NCI-H460 (cell line): ENCODE measurements around the gene APBA2. TPM values are rescaled to one million over a fixed set of nuclear protein-coding genes. Genes with fewer than 3 reads are reported as not detected.

Experiments used
- DNase-seq: peaks from one replicate; pipeline ENCODE4 v3.0.0-alpha.2; 2016; ENCODE audit warnings: low read depth; ENCODE audit errors: extremely low read depth
- total RNA-seq: library from RNA; depleted of rRNA; stranded (reverse); fragments of >200 nt; shearing (Covaris generic); gene quantifications from 2 replicates; pipeline ENCODE4 v1.2.3, GENCODE V29; 2014

Gene APBA2
- total RNA-seq, 1 experiment from 2014 or later, result 20.5 TPM

DNA sequence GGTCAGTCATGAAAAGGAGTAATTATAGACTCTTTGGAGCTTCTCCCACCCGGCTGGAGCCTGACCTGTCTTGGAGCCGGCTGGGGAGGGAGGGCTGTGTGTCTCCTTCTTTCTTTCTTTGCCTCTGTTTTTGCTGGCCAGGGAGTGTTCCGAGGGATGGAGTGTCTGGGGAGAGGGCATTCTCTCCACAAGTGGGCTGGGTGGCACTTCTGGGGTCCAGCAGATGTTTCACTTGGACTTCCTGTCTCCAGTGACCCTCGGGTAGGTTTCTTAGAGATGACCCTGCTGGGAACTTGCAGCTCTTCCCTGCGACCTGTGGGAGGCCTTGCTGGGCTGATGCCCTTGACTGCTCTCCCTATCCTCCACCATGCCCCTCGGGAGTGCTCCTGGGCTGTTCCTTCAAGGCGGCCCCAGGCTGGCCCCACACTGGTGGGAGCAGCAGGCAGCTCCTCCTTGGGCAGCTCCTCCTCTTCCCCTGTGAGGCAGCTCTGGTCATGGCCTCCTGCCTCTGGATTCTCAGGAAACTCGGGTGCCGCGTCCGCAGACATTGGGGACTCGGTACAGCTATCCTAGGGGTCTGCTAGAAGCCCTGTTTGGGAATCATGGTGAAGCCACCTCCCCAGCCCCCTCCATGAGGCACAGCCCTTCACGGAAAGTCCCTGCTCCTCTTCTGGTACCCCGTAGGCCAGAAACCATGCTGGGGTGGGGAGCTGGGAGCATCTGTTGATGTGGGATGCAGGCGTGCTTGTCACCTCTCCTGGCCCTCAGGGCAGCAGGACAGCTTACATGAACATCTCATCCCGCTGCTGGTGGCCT, 44.9 kb downstream of the APBA2 start:
- no peak for DNase-seq

DNA sequence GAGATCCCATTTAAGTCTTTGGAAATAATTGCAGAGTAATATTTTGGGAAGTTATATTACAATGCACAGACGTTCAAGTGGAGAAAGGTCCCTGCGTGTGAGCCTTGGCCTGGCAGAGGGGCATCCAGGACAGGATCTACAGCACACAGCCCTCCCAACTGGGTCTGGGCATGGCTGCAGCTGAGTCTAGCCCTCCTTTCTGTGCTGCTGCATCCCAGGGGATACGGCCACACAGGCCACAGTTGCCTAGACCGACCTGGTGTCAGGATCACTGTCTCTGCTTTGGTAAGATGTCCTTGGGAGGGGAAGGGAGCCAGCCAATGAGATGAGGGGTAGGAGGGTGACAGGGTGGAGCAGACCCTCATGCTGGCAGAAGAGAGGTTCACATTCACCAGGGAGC, 46.1 kb downstream of the APBA2 start:
- DNase-seq, result no peak

DNA sequence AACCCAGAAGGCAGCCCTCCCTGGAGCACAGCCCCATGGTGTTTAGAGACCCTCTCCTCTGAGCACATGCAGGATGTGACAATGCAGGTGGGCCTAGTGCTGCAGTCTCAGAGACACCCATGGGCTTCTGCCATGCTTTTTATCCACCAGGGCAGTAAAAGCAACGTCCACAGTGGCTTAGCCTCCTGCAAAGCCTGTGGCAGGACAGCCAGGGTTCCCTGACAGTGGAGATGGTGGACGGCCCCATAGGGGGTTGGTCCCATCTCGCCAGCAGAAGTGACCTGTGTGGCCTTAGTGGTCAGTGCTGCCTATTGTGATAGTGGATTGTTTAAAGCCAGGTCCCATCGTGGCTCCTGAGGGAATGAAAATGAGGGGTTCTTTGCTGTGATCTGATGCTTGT, 46.6 kb downstream of the APBA2 start:
- no peak for DNase-seq

DNA sequence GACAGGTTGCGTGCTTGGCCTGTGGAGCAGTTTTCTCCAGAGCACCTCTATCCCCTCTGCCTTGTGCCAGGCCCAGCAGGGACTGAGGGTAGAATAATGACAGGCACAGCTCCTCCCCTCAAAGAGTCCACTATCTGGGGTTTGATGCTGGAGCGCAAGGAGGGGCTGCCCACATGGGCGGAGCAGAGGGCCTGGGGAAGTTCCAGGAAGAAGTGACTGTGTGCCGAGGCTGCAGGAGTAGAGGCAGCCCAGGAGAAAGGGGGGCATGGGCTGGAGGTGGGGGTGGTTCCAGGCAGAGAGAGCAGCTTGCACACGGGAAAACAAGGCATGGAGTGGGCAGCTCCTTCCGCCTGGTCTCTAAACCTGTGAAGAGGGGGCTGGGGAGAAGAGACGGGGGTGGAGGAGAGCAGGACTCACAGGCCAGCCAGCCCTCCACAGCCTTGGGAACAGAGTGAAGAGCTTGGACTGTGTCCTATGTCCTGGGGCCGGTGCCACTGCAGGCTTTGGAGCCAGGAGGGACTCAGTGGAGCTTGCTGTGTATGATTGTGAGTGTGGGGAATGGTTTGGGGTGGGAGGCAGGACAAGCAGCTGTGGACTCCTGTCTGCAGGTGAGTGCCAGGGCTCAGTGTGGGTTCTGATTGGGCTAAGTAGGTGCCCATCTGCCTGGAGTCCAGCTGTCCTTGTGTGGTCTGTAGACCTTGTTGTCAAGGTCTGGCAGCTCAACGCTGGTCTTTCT, 48.1 kb downstream of the APBA2 start:
- no peak for DNase-seq

DNA sequence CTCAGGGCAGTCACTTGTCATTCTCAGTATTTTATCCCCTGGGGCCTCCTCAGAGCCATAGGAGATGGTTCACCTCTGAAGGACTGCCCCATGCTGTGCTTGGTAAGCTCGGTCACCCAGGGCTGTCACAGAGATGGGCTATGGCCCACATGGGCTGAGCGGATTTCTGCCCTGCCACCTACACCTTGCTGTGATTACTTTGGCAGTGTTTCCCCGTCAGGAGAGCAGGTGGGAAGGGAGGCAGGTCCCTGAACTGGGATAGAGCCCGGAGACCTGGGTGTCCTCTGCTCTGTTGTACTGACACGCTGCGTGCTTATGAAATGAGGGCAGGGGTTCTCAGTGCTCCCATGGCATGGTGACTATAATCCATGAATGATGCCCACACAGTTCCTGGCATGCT, 48.9 kb downstream of the APBA2 start:
- no peak for DNase-seq

DNA sequence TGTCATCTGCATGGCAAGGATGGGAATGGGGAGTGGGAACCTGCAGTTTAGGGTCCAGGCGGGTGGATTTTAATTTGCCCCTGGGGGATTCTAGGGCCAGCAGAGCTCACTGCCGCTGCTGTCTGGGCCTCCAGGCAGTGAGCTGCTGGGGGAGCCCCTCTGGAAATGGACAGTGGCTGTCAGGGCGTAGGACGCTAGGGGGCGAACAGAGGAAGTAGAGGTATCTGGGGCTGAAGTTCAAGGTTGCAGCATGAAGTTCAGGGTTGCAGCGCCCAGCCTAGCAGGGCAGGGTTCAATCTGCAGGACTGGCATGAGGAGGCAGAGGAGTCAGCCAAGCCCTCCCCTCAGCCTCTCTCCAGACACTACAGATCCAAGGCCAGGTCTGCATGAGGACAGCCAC, 49.5 kb downstream of the APBA2 start:
- DNase-seq, result no peak

DNA sequence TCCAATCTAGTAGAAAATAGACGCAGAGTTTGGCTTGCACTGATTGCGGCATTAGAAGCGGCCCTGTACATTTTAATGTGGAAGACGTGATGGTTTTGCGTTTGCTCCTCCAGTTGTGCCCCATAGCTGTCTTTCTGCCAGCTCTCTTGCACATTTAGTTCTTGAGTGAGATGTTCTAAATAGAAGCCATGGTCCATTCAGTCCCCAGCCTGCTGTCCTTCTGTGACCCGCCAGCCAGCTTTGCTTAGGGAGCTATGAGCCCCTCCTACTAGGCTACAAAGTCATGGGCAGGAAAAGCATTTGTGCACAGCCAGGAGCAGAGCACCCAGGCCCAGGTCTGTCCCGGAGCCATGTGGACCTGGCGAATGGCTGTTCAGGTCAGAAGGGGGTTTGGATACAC, 50.3 kb downstream of the APBA2 start:
- DNase-seq, result no peak

DNA sequence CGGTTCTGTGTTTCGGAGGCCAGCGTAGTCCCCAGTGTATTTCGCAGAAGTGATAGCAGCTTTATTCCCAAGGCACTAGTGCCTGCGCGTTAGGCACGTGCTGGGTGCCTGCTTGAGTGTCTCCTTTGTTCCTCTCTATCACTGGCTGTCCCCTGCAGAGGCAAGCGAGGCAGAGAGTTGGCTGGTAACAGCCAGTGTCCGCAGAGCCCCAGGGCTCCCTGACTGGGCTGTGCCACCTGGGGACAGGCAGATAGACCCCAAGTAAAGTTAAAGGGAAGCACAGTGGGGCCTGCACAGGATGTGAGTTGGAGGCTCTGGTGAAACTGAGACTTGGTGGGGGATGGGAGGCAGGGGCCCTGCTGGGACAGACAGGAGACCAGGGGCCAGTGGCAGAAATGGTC, 50.7 kb downstream of the APBA2 start:
- no peak for DNase-seq

DNA sequence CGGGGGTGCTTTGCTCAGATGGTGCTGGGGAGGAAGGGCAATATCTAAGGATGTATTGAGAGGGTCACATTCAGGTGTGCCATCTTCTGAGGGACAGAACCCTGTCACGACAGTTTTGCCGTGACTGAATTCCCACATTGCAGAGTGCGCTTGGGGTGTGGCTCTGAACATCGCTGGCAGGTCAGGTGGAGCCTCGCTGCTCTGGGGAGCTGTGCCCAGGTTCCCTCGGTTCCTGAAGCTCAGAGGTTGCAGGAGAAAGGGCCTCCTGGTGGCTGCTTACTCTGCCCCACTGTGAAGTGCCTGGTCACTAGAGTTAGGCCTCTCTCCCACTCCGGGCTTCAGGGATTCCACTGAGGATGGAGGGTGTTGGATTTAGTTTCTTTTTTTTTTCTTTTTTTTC, 51.5 kb downstream of the APBA2 start:
- DNase-seq, result no peak

DNA sequence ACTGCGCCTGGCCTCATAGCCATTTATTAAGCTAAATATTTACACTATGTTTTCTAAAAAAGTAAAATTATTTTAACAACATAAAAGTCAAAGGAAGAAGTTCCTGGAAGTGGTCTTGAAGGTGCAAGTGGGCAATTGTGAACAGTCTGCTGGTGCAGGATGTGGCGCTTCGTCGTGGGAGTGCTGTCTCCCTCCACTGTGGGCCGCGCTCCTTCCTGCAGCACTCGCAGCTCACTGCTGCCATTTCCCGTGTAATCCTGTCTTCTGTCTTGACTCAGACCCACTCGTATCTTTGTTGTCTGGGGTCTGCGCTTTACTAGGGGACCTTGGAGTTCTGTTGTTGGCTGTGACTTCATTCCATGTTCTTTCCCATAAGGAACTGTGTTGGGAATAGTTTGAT, 56.3 kb downstream of the APBA2 start:
- DNase-seq, result no peak

DNA sequence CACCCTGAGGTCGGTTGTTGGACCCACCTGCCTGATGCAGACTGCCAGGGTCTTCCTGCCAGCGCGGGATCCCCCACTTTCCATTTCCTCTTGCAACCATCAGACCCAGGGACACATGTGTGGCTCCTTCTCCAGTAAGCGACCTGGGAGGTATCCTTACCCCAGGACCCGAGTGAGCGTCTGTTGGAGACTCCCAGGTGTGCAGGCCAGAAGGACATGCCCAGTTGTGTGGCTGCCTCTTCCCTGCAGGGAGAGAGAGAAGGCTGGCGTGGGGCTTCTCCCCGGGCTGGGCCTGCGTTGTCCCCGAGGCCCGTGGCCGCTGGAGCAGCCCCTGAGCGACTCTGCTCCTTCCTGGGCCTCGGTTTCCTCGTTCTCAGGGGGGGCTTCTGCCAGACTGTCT, 56.8 kb downstream of the APBA2 start:
- DNase-seq, result no peak

DNA sequence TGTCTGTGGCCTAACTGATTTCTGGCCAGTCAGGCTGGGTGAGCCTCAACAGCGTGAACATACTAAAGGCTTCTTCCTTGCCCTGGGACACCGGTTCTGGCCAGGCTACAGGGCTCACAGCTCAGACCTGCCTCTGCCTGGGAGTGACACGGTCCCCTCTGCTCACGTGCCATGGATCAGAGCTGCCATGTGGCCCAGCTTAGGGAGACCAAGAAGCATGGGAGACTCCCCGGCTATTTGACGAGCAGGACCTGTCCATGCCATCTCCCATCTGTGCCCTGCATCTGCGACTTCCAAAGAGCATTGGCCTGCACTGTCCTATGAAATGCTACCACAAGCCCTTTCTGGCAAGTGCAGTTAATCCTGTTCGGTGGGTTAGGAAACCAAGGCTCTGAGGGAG, 57.4 kb downstream of the APBA2 start:
- DNase-seq, result no peak

DNA sequence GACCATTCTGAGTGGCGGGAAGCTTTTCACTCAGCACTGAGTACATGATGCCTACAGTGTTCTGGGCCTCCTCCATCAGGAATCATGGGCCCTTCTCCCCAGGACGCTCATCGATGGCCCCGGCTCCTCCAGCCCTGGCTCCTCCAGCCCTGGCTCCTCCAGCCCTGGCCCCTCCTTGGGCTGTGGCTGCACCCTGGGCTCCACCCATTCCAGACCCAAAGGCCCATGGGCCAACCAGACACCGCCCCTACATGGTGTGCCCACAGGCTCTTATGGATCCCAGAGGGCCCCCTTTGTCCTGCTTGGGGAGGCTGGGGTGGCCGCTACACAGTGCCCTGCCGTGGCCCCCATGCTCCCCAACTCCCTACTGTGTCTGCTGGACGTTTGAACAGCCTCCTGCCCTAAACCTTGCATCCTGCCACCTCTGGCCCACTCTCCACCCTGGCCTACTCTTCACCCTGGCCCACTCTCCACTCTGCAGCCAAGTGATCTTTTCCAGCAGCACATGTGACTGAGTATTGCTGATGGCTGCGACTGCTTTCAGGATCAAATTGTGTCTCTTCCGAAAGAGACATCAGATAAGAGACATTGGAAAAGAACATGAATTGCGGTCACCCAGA, 57.9 kb downstream of the APBA2 start:
- no peak for DNase-seq

DNA sequence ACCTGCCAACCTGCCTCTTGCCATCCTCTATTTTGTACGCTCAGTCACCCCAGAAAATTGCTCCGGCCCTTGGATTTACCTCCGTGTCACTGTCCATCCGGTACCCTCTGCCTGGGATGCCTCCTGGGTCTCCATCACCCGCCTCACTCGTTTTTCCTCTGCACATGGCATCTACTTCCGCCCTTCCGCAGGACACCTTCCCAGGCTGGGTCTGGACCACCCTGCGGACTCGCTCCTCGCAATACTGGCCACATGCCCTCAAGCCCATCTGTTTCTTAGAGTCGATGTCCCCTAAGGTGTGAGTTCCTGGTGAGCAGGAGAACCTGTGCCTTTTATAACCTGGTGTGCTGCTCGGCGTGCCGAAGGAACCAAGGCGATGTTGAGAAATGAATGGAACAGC, 58.5 kb downstream of the APBA2 start:
- DNase-seq, result no peak

DNA sequence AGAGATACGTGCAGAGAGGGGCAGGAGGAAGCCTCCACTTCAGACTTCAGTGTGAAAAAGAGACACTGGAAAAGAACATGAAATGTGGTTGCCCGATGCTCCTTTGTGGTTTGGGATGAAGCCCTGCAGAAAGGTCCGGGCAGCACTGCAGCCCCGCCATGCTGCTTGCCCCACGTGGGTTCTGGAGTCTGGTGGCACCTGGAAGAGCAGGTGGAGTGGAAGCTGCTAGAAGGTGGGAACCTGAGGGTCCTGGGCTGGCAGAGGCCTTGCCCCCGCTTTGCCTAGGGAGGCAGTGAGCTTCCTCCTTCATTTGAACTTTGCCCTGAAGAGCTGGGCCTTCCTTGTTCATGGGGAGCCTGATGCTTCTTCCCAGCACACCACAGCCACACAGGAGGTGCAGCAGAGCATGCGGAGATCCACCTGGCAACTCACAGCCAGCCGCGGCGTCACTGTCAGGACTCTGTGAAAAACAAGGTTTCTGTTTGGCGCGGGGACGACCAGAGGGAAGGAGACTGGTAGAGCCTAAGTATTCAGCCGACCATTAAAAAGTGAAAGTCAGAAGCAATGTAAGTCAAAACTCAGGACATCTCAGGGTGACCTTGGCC, 59.0 kb downstream of the APBA2 start:
- DNase-seq, result no peak

DNA sequence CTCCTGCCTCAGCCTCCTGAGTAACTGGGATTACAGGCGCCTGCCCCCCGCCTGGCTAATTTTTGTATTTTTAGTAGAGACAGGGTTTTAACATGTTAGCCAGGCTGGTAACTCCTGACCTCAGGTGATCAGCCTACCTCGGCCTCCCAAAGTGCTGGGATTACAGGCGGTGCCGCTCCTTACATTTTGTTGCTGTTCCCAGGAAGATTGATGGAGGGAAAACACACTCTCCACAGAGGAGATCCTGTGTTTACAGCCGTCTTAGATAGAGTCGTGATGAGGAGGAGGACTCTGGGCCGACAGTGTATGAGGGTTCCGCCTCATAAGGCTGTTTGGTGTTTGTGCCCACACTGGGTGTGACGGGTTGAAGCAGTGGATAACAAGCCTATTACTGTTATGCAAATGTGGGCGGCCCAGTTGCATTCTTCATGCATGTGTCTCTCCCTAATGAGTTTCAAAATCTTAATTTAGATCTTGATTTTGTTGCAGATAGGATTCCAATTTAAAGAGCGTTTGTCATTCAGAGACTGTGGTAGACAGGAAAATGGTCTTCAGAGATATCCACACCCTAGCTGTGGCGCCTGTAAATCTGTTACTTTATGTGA, 60.0 kb downstream of the APBA2 start:
- no peak for DNase-seq

DNA sequence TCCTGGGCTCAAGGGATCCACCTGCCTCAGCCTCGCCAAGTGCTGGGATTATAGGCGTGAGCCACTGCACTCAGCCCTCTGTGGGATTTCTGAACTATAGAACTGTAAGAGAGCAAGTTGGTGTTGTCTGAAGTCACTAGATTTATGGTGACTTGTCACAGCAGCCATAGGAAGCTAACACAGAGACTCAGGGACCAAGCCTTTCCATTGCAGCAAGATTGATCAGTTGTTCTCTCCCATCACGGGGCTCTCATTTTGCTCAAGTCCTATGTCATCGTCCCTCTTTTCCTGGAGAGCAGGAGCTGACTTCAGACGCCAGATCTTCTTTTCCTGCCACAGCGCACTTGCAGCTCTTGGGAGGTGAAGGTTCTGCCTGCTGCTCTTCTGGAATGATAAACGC, 61.0 kb downstream of the APBA2 start:
- DNase-seq, result no peak

DNA sequence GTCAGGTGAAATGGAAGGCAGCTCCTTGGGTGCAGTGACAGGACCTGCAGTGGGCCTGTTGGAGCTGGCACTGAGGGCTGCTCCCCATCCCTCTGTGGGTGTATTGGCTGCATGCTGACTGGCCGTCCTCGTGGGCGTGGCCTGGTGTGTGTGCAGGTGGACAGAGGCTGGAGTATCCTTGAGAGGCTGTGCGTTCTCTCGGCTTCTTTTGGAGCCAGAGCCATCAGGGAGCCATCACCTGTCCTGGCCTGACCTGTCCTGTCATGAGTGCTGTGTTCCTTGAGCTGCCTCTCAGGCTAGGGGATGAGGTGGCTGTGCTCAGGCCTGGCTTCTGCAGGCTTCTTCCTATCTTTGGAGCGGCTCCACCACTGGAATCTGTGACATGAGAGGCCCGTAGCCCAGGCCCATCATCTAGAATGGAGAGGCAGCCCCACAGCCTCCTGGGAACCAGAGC, 61.5 kb downstream of the APBA2 start:
- no peak for DNase-seq

DNA sequence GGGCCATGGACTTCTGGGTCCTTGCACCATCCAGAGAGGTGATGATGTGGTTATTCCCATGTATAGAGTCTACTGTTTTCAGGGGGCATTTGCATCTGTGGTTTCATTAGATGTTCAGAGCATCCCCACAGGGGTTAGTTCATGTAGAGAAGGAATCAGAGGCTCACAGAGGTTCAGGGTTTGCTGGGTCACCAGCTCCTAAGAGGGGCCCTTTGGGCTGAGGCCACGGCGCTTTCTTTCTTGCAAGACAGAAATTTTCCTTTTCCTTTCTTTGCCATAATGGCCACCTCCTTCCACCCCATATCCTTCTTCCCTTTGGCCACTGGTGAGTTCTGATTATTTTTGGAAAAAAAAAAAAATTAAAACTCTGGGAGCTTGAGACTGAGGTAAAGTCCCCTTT, 62.3 kb downstream of the APBA2 start:
- no peak for DNase-seq

DNA sequence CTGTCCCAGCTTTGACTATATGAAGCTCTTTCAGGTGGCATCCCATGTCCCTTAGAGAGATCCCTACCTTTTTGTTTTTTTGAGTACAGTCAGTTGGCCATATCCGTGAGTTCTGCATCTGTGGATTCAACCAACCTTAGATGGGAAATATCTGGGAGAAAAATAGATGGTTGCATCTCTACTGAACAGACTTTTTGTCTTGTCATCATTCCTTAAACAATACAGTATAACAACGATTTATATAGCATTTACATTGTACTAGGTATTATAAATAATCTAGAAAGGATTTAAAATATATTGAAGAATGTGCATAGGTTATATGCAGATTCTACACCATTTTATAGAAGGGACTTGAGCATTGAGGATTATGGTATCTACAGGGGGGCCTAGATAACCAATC, 65.1 kb downstream of the APBA2 start:
- no peak for DNase-seq
